Adrenal gland (tissue), 5 donors: ENCODE measurements around the gene SERPINE1.

ENCODE experiments used
- POLR2A ChIP-seq, 2 donors: fragments of 450-650 bp; IDR thresholded peaks; one replicate each; pipeline ENCODE4 v1.6.1; 2017; ENCODE audit warnings: antibody characterized with exemption in 2 of 2, mild to moderate bottlenecking in 2 of 2, moderate library complexity in 1 of 2
- TF ChIP-seq, protein P1 (sequence below), 6 experiments: fragments of 450-650 bp in 4 of 6; fragments of 200-600 bp in 2 of 6; sonication (generic) in 1 of 6; IDR thresholded peaks; 1 replicate in 5 of 6; 2 replicates in 1 of 6; pipeline versions ENCODE4 v1.5.1 to v1.8.0; 2016 to 2021; ENCODE audit warnings: antibody characterized with exemption in 6 of 6, mild to moderate bottlenecking in 2 of 6, moderate library complexity in 1 of 6
- donor health status: DM: no; HTN: no; CAD: no.

DNA sequence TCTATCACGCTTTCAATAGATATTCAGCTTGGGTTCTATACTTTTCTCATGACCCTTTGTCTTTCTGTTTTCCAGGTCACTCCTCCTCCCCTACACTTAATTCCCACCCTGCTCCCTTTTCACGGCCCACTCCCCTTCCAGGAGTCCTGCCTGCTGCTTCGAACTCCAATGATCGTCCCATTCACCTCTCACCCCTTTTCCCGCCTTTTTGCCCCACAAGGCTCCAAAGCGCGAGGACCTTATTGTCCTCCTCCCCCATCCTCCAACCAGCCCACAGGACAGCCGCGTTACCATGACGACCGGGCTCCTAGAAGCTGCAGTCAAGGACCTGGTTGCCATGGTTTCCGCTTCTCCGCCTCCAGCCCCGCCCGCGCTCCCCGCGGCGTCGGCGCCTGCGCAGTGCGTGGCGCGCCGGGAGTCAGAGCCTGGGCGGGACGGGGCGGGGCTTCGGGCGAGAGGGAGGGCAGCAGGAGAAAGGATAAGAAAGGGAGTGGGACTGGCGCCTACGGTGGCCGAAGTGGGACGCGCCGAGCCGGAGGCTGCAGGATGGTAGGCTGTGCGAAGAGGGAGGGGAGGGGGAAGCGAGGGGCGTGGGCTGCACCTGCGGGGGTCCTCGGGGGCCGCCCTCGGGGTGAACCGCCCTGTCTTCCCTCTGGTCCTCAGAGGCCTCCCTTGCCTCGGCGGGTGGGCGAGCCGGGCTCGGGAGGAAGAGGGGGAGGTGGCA, 27.2 kb downstream of the SERPINE1 start, which contains the start of gene AP1S1:
- TF ChIP-seq, protein P1, sequence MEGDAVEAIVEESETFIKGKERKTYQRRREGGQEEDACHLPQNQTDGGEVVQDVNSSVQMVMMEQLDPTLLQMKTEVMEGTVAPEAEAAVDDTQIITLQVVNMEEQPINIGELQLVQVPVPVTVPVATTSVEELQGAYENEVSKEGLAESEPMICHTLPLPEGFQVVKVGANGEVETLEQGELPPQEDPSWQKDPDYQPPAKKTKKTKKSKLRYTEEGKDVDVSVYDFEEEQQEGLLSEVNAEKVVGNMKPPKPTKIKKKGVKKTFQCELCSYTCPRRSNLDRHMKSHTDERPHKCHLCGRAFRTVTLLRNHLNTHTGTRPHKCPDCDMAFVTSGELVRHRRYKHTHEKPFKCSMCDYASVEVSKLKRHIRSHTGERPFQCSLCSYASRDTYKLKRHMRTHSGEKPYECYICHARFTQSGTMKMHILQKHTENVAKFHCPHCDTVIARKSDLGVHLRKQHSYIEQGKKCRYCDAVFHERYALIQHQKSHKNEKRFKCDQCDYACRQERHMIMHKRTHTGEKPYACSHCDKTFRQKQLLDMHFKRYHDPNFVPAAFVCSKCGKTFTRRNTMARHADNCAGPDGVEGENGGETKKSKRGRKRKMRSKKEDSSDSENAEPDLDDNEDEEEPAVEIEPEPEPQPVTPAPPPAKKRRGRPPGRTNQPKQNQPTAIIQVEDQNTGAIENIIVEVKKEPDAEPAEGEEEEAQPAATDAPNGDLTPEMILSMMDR (IDR thresholded peaks at IDR 0.05): no peak
- peak in 1 of 2 donors; percentile 22 for TF ChIP-seq POLR2A (IDR thresholded peaks at IDR 0.05)
